ENCODE results near the gene KDM4F. TPM values are rescaled to one million over a fixed set of nuclear protein-coding genes. Genes with fewer than 3 reads are reported as not detected.

Gene KDM4F
- polyA plus RNA-seq, 1 donor = not detected

DNA sequence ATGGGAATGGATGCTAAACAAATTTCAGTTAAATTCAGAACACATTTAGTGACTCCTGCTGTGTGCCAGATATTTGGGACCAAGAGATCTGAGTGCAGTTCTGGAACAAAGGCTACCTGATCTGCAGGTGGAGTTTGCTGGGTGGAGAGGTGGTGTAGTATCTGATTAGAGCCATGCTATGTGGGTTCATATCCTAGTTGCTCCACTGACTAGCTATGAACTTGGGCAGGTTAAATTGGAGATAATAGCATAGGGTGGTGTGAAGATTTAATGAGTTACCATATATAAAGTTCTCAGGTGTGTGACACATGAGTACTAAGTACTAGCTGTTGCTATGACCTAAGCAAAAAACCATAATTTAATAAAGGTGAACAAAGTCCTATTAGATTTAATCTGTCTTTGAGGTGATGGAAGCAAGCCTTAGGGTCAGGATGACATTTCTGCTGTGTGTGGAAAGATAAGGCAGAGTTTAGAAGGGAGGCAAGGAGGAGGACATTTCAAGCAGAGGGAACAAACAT lies 42.5 kb downstream of the KDM4F start:
- DNase-seq = no peak

DNA sequence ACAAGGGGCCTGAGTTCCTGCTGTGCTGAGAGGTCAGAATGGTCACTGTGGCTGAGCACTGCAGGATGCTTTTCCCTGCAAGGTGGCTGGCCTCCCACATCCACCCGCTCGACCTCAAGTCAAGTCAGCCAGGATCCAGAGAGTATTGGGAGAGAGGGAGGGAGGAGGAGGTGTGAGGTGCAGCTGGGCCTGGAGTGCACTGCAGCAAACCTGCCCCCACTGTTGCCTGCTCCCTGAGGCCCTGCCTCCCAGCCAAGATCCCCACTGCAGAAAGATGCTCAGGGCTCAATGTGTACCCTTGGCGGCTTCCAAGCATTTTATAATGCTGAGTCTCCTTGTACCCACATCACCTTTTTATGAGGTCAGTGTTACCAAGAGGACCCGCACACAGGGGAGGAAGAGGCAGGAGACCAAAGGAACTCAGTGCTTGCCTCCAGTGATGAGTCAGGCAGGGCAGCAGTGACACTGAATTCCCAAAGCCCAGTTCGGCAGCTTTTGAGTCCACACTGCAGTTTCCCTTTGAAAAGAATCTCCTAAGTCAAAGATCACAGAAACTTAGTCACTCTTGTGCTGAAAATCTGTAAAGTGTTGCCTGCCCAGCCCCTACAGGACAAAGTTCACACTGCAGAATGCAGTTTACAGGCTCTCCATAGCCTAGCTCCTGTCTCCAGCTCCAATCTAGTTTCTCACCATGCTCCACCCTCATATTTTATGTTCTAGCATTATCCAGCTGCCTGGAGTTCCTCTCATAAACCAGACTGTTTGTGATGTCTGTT lies 43.5 kb downstream of the KDM4F start:
- DNase-seq = no peak

DNA sequence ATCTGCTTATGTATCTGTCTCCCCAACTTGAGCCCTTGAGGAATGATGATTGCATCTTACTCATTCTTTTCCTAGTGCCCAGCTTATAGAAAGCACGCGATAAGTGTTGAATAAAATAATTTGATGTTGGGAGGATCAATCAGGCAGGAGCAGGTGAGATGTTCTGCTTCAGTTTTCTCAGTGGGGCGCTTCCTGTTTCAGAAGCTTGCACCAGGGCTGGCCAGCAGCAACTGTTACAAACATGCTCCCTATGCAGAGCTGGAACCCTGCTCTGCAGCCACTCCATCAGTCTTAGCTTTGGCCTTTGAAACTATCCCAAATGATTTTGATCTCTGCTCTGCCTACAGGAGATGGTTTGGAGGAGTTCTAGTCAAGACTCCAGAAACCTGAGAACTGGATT lies 44.3 kb downstream of the KDM4F start:
- no peak for DNase-seq

DNA sequence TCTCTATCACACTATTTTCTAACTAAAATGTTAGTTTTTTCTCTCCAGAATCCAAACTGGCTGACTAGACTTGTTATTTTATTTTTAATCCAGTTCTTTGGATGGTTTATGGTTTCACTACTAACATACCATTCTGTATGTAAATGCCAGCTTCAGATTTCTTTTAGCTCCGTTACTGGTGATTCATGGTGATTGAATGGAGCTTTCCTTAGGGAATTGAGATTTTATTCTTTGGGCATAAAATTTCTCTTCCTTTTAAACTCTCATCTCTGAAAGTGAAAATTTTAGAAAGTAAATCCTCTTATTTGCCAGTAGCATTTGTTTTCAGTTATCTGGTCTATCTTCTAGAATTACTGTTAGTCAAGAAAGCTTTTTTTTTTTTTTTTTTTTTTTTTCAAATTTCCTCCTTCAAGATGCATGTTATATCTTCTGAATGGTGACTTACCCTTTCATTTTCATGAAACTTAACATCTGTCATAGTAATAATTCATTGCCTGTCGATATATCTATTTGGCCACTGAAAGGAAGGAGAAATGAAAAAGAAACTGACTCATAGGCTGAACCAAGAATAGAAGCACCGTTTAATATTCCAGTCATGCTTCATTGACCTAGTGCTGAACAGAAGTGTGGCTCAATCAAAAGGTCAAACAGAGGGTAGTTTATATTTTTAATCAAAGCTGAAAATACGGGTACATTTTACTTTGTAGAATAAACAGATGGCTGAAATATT lies 46.8 kb downstream of the KDM4F start:
- DNase-seq = no peak

DNA sequence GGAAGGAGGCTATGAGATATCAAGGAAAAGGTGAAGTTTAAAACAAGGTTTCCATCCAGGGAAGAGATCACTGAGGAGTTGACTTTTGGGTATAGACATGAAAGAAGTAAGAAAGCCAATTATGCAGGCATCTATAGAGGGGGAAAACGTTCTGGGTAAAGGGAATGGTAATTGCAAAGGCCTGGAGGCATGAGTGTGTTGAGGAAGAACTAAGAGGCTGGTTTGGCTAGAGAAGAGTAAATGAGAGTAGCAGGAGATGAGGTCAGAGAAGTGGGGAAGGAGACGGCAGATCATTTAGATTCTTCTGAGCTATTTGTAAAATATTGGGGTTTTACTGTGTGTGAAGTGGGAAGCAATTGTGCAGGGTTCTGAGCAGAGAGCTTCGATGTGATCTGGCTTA lies 48.0 kb downstream of the KDM4F start:
- no peak for DNase-seq

DNA sequence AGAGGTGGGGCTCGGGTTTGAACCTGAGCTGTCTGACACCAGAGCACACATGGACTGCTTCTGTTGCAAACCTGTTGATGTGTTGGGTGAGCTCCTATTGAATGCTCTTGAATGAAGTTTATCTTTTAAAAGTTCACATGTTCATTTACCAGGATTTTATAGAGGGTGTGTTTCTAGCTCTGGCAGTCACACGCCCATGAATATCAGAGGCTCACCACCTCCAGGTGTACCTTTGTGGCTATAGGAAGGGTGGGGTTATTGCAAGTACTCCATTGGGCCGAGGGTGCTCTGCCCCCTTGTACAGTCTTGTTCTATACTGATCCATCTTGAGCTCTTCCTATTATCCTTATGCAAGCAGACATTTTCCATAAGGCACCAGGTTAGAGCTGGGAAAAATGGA lies 49.6 kb downstream of the KDM4F start:
- DNase-seq = no peak

DNA sequence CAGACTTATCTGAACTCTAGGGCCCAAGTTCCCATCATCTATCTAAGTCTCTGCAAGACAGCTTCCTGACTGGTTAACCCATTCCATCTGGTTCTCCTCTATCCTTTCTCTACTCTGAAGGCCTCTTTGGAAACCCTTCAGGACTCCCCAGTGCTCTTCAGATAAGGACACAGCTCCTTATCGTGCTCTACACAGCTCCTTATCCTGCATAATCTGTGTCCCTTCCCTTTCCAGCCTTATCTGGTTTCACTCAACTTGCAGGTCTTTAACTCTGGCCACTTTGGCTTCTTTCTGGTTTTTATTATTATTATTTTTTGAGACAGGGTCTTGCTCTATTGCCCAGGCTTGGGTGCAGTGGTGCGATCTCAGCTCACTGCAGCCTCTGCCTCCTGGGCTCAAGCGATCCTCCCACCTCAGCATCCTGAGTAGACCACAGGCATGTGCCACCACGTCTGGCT lies 51.0 kb downstream of the KDM4F start:
- no peak for DNase-seq

Other genes with a start within 250 kb of the KDM4F start
- 114 TPM for gene CWC15, start 75.9 kb upstream of the KDM4F start, polyA plus RNA-seq (ENCODE audit: insufficient read length)
- 2.2 TPM for gene KDM4D, start 75.7 kb upstream of the KDM4F start, polyA plus RNA-seq (ENCODE audit: insufficient read length)
- 0.47 TPM for gene KDM4E, start 24.2 kb upstream of the KDM4F start, polyA plus RNA-seq (ENCODE audit: insufficient read length)
- gene SRSF8, start 17.5 kb downstream of the KDM4F start, polyA plus RNA-seq (ENCODE audit: insufficient read length) = 70.2 TPM
- 19.8 TPM for gene ENDOD1, start 40.4 kb downstream of the KDM4F start, polyA plus RNA-seq (ENCODE audit: insufficient read length)
- 78.5 TPM for gene SESN3, start 181.8 kb downstream of the KDM4F start, polyA plus RNA-seq (ENCODE audit: insufficient read length)